GM23338 (cell line): Measurements from ENCODE around the gene ALG1L2. TPM values are rescaled to one million over a fixed set of nuclear protein-coding genes. Genes with fewer than 3 reads are reported as not detected.
"Not testable (repeated sequence)": the region's sequence is repeated elsewhere in the genome, so short reads cannot be mapped to it uniquely, and the experiment has no call there.

ENCODE experiments used
- ATAC-seq: fragments of 200-7000 bp; cut with Tn5 transposase; 3 replicates; pipeline ENCODE4 v1.9.1; 2020
- DNase-seq: peaks from one replicate; pipeline ENCODE4 v3.0.0-alpha.2; 2015; ENCODE audit warnings: low spot score
- H2AFZ ChIP-seq: fragments of 200-600 bp; sonication (generic); 2 replicates; pipeline ENCODE4 v1.8.0; 2016; ENCODE audit warnings: antibody characterized with exemption, mild to moderate bottlenecking, moderate library complexity
- H3F3A ChIP-seq: fragments of 200-600 bp; sonication (generic); replicated peaks from 2 replicates; pipeline ENCODE4 v1.8.0; 2017; ENCODE audit warnings: antibody characterized with exemption, mixed run types, low read depth
- H3K27ac ChIP-seq: fragments of 200-600 bp; sonication (generic); 2 replicates; pipeline ENCODE4 v1.6.1; 2016; ENCODE audit warnings: low read depth
- H3K27me3 ChIP-seq: fragments of 200-600 bp; sonication (generic); 2 replicates; pipeline ENCODE4 v1.8.0; 2016; ENCODE audit warnings: mild to moderate bottlenecking, mixed run types, moderate library complexity; ENCODE audit not compliant: insufficient read depth
- H3K36me3 ChIP-seq: fragments of 200-600 bp; sonication (generic); 2 replicates; pipeline ENCODE4 v1.8.0; 2016; ENCODE audit warnings: mild to moderate bottlenecking; ENCODE audit not compliant: insufficient read depth
- H3K4me1 ChIP-seq: fragments of 200-600 bp; sonication (generic); 2 replicates; pipeline ENCODE4 v1.8.0; 2016; ENCODE audit warnings: mild to moderate bottlenecking, moderate library complexity; ENCODE audit not compliant: insufficient read depth
- H3K4me2 ChIP-seq: fragments of 200-600 bp; sonication (generic); 2 replicates; pipeline ENCODE4 v1.7.1; 2017; ENCODE audit warnings: mixed run types
- H3K4me3 ChIP-seq: fragments of 200-600 bp; sonication (generic); 2 replicates; pipeline ENCODE4 v1.6.1; 2016; ENCODE audit warnings: mixed run types
- H3K79me2 ChIP-seq: fragments of 200-600 bp; sonication (generic); replicated peaks from 2 replicates; pipeline ENCODE4 v1.8.0; 2017; ENCODE audit warnings: mild to moderate bottlenecking; ENCODE audit not compliant: insufficient read depth
- H3K9me2 ChIP-seq: fragments of 200-600 bp; sonication (generic); 2 replicates; pipeline ENCODE4 v1.8.0; 2017; ENCODE audit not compliant: insufficient read depth
- H4K20me1 ChIP-seq: fragments of 200-600 bp; sonication (generic); replicated peaks from 2 replicates; pipeline ENCODE4 v1.8.0; 2017; ENCODE audit warnings: mild to moderate bottlenecking; ENCODE audit not compliant: insufficient read depth
- H3K27ac Mint-ChIP-seq: 2 replicates; pipeline ENCODE4 v1.8.0; 2020; ENCODE audit warnings: inconsistent platforms, mild to moderate bottlenecking, moderate library complexity, mixed read lengths
- H3K27me3 Mint-ChIP-seq: 3 replicates; pipeline ENCODE4 v1.8.0; 2022; ENCODE audit warnings: low read depth, mild to moderate bottlenecking, moderate library complexity, mixed read lengths, inconsistent platforms; ENCODE audit not compliant: insufficient read depth, poor library complexity
- H3K36me3 Mint-ChIP-seq: 3 replicates; pipeline ENCODE4 v1.8.0; 2021; ENCODE audit warnings: low read depth, mild to moderate bottlenecking, inconsistent platforms, moderate library complexity, mixed read lengths
- H3K4me1 Mint-ChIP-seq: 3 replicates; pipeline ENCODE4 v1.8.0; 2020; ENCODE audit warnings: mild to moderate bottlenecking, inconsistent platforms, mixed read lengths
- H3K4me3 Mint-ChIP-seq: 3 replicates; pipeline ENCODE4 v1.8.0; 2021; ENCODE audit warnings: moderate library complexity, mild to moderate bottlenecking, inconsistent platforms, mixed read lengths
- H3K9me3 Mint-ChIP-seq: 3 replicates; pipeline ENCODE4 v1.8.0; 2020; ENCODE audit warnings: moderate library complexity, mild to moderate bottlenecking, inconsistent platforms, mixed read lengths
- polyA plus RNA-seq: library from polyadenylated mRNA; unstranded; fragments of >200 nt; fragmentation: Nextera tagmentation; extraction: Ambion mirVana; gene quantifications from 2 replicates; pipeline ENCODE4 v1.2.1, GENCODE V29; 2016
- total RNA-seq: library from RNA; depleted of rRNA; stranded (reverse); fragments of >200 nt; shearing (Covaris generic); gene quantifications from 2 replicates; pipeline ENCODE4 v1.2.3, GENCODE V29; 2014
- TF ChIP-seq, protein P1 (sequence below), 2 experiments: fragments of 200-600 bp in 1 of 2; sonication (generic) in 1 of 2; conservative IDR thresholded peaks; 2 replicates each; pipeline versions ENCODE4 v1.5.1 to v1.6.1; 2016 to 2017; ENCODE audit warnings: antibody characterized with exemption in 2 of 2, low read depth in 2 of 2, mild to moderate bottlenecking in 2 of 2, moderate library complexity in 1 of 2

The ALG1L2 gene
- total and polyA plus RNA-seq, 2 experiments from 2014 or later = 0.87 TPM; not detected in 1

DNA sequence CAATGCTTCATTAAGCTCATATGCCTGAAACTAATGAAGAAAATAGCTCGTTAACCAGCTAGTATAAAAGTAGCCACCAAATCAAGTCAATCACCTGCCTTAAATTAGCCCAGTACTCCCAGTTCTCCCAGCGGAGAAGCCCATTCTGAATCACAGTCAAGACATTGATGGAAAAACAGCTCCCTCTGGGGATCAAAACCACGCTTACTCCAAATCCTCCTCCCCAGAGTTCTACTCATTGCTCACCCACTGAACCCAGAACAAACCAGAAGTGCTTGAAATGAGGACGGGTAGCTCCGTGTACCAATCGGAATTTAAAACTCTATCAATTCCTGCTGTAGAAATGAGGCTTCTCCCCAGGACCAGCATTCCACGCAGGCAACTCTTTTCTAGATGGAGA lies 54.7 kb downstream of the ALG1L2 start:
- not testable (repeated sequence) for H3K27me3 ChIP-seq, H4K20me1 ChIP-seq, H3K36me3 ChIP-seq, H3F3A ChIP-seq, H3K36me3 Mint-ChIP-seq, H3K4me3 Mint-ChIP-seq, H3K27ac ChIP-seq, H3K79me2 ChIP-seq, H3K9me3 Mint-ChIP-seq, H3K27me3 Mint-ChIP-seq, H3K4me2 ChIP-seq, H2AFZ ChIP-seq, ATAC-seq, H3K9me2 ChIP-seq, H3K27ac Mint-ChIP-seq, H3K4me3 ChIP-seq
- H3K4me1 Mint-ChIP-seq = peaks cover 44% of the 10 kb centered on the region
- peak; percentile 13 for DNase-seq
- TF ChIP-seq, protein P1, sequence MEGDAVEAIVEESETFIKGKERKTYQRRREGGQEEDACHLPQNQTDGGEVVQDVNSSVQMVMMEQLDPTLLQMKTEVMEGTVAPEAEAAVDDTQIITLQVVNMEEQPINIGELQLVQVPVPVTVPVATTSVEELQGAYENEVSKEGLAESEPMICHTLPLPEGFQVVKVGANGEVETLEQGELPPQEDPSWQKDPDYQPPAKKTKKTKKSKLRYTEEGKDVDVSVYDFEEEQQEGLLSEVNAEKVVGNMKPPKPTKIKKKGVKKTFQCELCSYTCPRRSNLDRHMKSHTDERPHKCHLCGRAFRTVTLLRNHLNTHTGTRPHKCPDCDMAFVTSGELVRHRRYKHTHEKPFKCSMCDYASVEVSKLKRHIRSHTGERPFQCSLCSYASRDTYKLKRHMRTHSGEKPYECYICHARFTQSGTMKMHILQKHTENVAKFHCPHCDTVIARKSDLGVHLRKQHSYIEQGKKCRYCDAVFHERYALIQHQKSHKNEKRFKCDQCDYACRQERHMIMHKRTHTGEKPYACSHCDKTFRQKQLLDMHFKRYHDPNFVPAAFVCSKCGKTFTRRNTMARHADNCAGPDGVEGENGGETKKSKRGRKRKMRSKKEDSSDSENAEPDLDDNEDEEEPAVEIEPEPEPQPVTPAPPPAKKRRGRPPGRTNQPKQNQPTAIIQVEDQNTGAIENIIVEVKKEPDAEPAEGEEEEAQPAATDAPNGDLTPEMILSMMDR (conservative IDR thresholded peaks at IDR 0.05; ENCODE audit: low read depth in 2 of 2) = peak; percentile 25 to 42; a peak in 3 of 4 replicates
- peaks cover 28% of the 10 kb centered on the region for H3K4me1 ChIP-seq

DNA sequence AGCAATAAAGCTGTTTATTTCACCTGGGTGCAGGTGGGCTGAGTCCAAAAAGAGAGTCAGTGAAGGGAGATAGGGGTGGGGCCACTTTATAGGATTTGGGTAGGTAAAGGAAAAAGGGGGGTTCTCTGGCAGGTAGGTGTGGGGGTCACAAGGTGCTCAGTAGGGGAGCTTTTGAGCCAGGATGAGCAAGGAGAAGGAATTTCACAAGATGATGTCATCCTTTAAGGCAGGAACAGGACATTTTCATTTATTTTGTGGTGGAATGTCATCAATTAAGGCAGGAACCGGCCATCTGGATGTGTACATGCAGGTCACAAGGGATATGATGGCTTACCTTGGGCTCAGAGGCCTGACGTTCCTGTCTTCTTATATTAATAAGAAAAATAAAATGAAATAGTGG lies 56.1 kb downstream of the ALG1L2 start:
- H3K4me3 Mint-ChIP-seq, H4K20me1 ChIP-seq, H3K9me2 ChIP-seq, H3K36me3 ChIP-seq, H3K27me3 ChIP-seq, H3K27me3 Mint-ChIP-seq, H3K4me3 ChIP-seq, H3K36me3 Mint-ChIP-seq, ATAC-seq, H3K27ac ChIP-seq, H3F3A ChIP-seq, H2AFZ ChIP-seq, H3K9me3 Mint-ChIP-seq, H3K79me2 ChIP-seq, DNase-seq, H3K4me2 ChIP-seq: not testable (repeated sequence)
- peaks cover 28% of the 10 kb centered on the region for H3K4me1 ChIP-seq
- Mint-ChIP-seq H3K4me1 (peaks cover 44% of the 10 kb centered on the region), H3K27ac (peak overlapping the region; percentile 28; the same call in 1 of the 2 replicates)

- H4K20me1 ChIP-seq, H3K4me3 ChIP-seq, H3K4me3 Mint-ChIP-seq, DNase-seq, H3K27ac Mint-ChIP-seq, H3K27me3 Mint-ChIP-seq, ATAC-seq, H3K27me3 ChIP-seq, H3K27ac ChIP-seq, H3F3A ChIP-seq, H3K36me3 Mint-ChIP-seq, H3K9me2 ChIP-seq, H2AFZ ChIP-seq, H3K9me3 Mint-ChIP-seq, H3K79me2 ChIP-seq, H3K36me3 ChIP-seq: not testable (repeated sequence)
- Histone ChIP-seq H3K4me2 (peak overlapping the region; percentile 62; the same call in 1 of the 2 replicates), H3K4me1 (peaks cover 28% of the 10 kb centered on the region)
- H3K4me1 Mint-ChIP-seq = peaks cover 44% of the 10 kb centered on the region
These were observed 57.4 kb downstream of the ALG1L2 start for GRCh38 chr3:130138992-130139391.

- DNase-seq, H3K9me3 Mint-ChIP-seq, H3F3A ChIP-seq, H2AFZ ChIP-seq, H3K27me3 ChIP-seq, H3K4me3 Mint-ChIP-seq, H3K4me3 ChIP-seq, H3K27ac Mint-ChIP-seq, H3K27ac ChIP-seq, H4K20me1 ChIP-seq, H3K9me2 ChIP-seq, H3K79me2 ChIP-seq, H3K36me3 ChIP-seq, H3K36me3 Mint-ChIP-seq, ATAC-seq, H3K4me2 ChIP-seq, H3K27me3 Mint-ChIP-seq: not testable (repeated sequence)
- peaks cover 28% of the 10 kb centered on the region for H3K4me1 ChIP-seq
- peaks cover 50% of the 10 kb centered on the region for H3K4me1 Mint-ChIP-seq
These were observed 59.1 kb downstream of the ALG1L2 start for GRCh38 chr3:130140756-130141155.
